GM18867 (cell line): Measurements from ENCODE around the gene GREM2.

Source experiments
- ATAC-seq: cut with Tn5 transposase; IDR thresholded peaks from one replicate; pipeline ENCODE4 v1.9.1; 2021; ENCODE audit warnings: mild to moderate bottlenecking, moderate library complexity; ENCODE audit not compliant: unreplicated experiment

Gene GREM2

GRCh38 chr1:240462766-240463395 is 149.1 kb downstream of the GREM2 start:
- no peak for ATAC-seq

GRCh38 chr1:240462277-240462676 is 149.7 kb downstream of the GREM2 start:
- no peak for ATAC-seq

- no peak for ATAC-seq
Observed at GRCh38 chr1:240457203-240457602, 154.8 kb downstream of the GREM2 start.

GRCh38 chr1:240455228-240455821 is 156.6 kb downstream of the GREM2 start:
- no peak for ATAC-seq

- no peak for ATAC-seq
Observed at GRCh38 chr1:240445369-240445768, 166.6 kb downstream of the GREM2 start.

GRCh38 chr1:240441669-240442068 is 170.3 kb downstream of the GREM2 start:
- ATAC-seq: no peak
